Astrocyte (in vitro differentiated cells and primary cell): Measurements from ENCODE around the gene TMC2. TPM values are rescaled to one million over a fixed set of nuclear protein-coding genes. Genes with fewer than 3 reads are reported as not detected.

ENCODE experiments used
- DNase-seq: peaks from one replicate; pipeline ENCODE4 v3.0.0-alpha.2; 2010; ENCODE audit warnings: low read depth
- FAIRE-seq: peaks from 2 replicates; lab custom pipeline; 2011; peaks lifted over from hg19 to GRCh38; lab: Jason Lieb, UNC
- H2AFZ ChIP-seq: 2 replicates; pipeline ENCODE4 v1.6.0; 2012; ENCODE audit warnings: low read depth, low read length, inconsistent platforms
- H3K27ac ChIP-seq: 2 replicates; pipeline ENCODE4 v1.5.1; 2011; ENCODE audit warnings: low read depth, low read length, inconsistent platforms
- H3K27me3 ChIP-seq: 2 replicates; pipeline ENCODE4 v1.6.0; 2011; ENCODE audit warnings: low read length, inconsistent platforms; ENCODE audit not compliant: insufficient read depth
- H3K36me3 ChIP-seq: 2 replicates; pipeline ENCODE4 v1.5.1; 2011; ENCODE audit warnings: low read length, inconsistent platforms; ENCODE audit not compliant: insufficient read depth
- H3K4me1 ChIP-seq: 2 replicates; pipeline ENCODE4 v1.5.1; 2011; ENCODE audit warnings: low read length, inconsistent platforms; ENCODE audit not compliant: insufficient read depth
- H3K4me2 ChIP-seq: 2 replicates; pipeline ENCODE4 v1.6.0; 2012; ENCODE audit warnings: low read length, inconsistent platforms
- H3K4me3 ChIP-seq: 2 replicates; pipeline ENCODE4 v1.5.1; 2011; ENCODE audit warnings: low read depth, mild to moderate bottlenecking, low read length, inconsistent platforms; ENCODE audit not compliant: insufficient read depth
- H3K79me2 ChIP-seq: 2 replicates; pipeline ENCODE4 v1.6.0; 2012; ENCODE audit warnings: mild to moderate bottlenecking, low read length, inconsistent platforms; ENCODE audit not compliant: insufficient read depth
- H3K9ac ChIP-seq: 2 replicates; pipeline ENCODE4 v1.6.0; 2012; ENCODE audit warnings: mild to moderate bottlenecking, low read length, inconsistent platforms
- H3K9me3 ChIP-seq: 2 replicates; pipeline ENCODE4 v1.5.1; 2012; ENCODE audit warnings: low read depth, mild to moderate bottlenecking, low read length, inconsistent platforms; ENCODE audit not compliant: insufficient read depth
- H4K20me1 ChIP-seq: 2 replicates; pipeline ENCODE4 v1.6.0; 2012; ENCODE audit warnings: low read length, inconsistent platforms; ENCODE audit not compliant: insufficient read depth
- H3K27ac Mint-ChIP-seq: one replicate; pipeline ENCODE4 v1.8.0; 2021; ENCODE audit warnings: mild to moderate bottlenecking, mixed read lengths; ENCODE audit not compliant: unreplicated experiment
- H3K27me3 Mint-ChIP-seq: one replicate; pipeline ENCODE4 v1.8.0; 2021; ENCODE audit warnings: low read depth, mixed read lengths; ENCODE audit not compliant: unreplicated experiment
- H3K36me3 Mint-ChIP-seq: one replicate; pipeline ENCODE4 v1.8.0; 2021; ENCODE audit warnings: low read depth, mixed read lengths; ENCODE audit not compliant: unreplicated experiment
- H3K4me1 Mint-ChIP-seq: one replicate; pipeline ENCODE4 v1.8.0; 2021; ENCODE audit warnings: low read depth, mixed read lengths; ENCODE audit not compliant: unreplicated experiment
- H3K4me3 Mint-ChIP-seq: one replicate; pipeline ENCODE4 v1.8.0; 2021; ENCODE audit warnings: mild to moderate bottlenecking, moderate library complexity, mixed read lengths; ENCODE audit not compliant: unreplicated experiment
- H3K9me3 Mint-ChIP-seq: one replicate; pipeline ENCODE4 v1.8.0; 2021; ENCODE audit warnings: mild to moderate bottlenecking, mixed read lengths; ENCODE audit not compliant: unreplicated experiment
- CTCF ChIP-seq: IDR thresholded peaks from 2 replicates; pipeline ENCODE4 v1.5.1; 2011; ENCODE audit warnings: low read depth, mild to moderate bottlenecking, inconsistent platforms, low read length, moderate library complexity; ENCODE audit not compliant: insufficient read depth
- EZH2 ChIP-seq: IDR thresholded peaks from 2 replicates; pipeline ENCODE4 v1.6.1; 2012; ENCODE audit warnings: mild to moderate bottlenecking, low read length, inconsistent platforms; ENCODE audit not compliant: insufficient read depth
- total RNA-seq: library from RNA; stranded (reverse); gene quantifications from 2 replicates; pipeline ENCODE4 v1.2.1, GENCODE V29; 2021

Gene TMC2
- total RNA-seq, 1 donor from 2014 or later: not detected

GRCh38 chr20:2578475-2579192 is 42.3 kb downstream of the TMC2 start:
- H3K4me1 Mint-ChIP-seq: no peaks in the 10 kb centered on the region
- H3K9me3 ChIP-seq: no peaks in the 10 kb centered on the region
- H3K9ac ChIP-seq: no peak overlapping the region
- H3K4me3 ChIP-seq: no peak overlapping the region
- no peaks in the 10 kb centered on the region for H3K36me3 ChIP-seq
- H3K9me3 Mint-ChIP-seq: peaks cover 2% of the 10 kb centered on the region
- FAIRE-seq (no peak), DNase-seq (no peak)
- no peak overlapping the region for H3K4me2 ChIP-seq
- H3K27ac Mint-ChIP-seq: no peak overlapping the region
- H3K27ac ChIP-seq: no peak overlapping the region
- no peaks in the 10 kb centered on the region for H4K20me1 ChIP-seq
- H3K4me1 ChIP-seq: no peaks in the 10 kb centered on the region
- peaks cover 11% of the 10 kb centered on the region for H3K27me3 ChIP-seq
- no peaks in the 10 kb centered on the region for H3K79me2 ChIP-seq
- peaks cover 11% of the 10 kb centered on the region for H3K27me3 Mint-ChIP-seq
- H2AFZ ChIP-seq: no peak overlapping the region
- no peak overlapping the region for H3K4me3 Mint-ChIP-seq
- H3K36me3 Mint-ChIP-seq: no peaks in the 10 kb centered on the region
- TF ChIP-seq EZH2 (no peak), CTCF (no peak)

- Histone ChIP-seq H3K27ac (peak overlapping the region; percentile 7), H3K36me3 (no peaks in the 10 kb centered on the region), H3K9ac (no peak overlapping the region), H4K20me1 (no peaks in the 10 kb centered on the region), H3K4me3 (no peak overlapping the region), H3K4me1 (peaks cover 7% of the 10 kb centered on the region), H3K79me2 (no peaks in the 10 kb centered on the region), H3K27me3 (peaks cover 7% of the 10 kb centered on the region), H2AFZ (no peak overlapping the region), H3K4me2 (no peak overlapping the region), H3K9me3 (no peaks in the 10 kb centered on the region)
- peaks cover 2% of the 10 kb centered on the region for H3K9me3 Mint-ChIP-seq
- no peak for FAIRE-seq
- no peak overlapping the region for H3K27ac Mint-ChIP-seq
- H3K27me3 Mint-ChIP-seq: peaks cover 12% of the 10 kb centered on the region
- TF ChIP-seq CTCF (no peak), EZH2 (no peak)
- H3K4me1 Mint-ChIP-seq: no peaks in the 10 kb centered on the region
- no peak overlapping the region for H3K4me3 Mint-ChIP-seq
- DNase-seq: peak; percentile 46
- no peaks in the 10 kb centered on the region for H3K36me3 Mint-ChIP-seq
Observed at GRCh38 chr20:2585811-2586210, 49.4 kb downstream of the TMC2 start.

GRCh38 chr20:2593756-2594155 is 57.4 kb downstream of the TMC2 start:
- no peak for DNase-seq
- Histone ChIP-seq H3K79me2 (no peaks in the 10 kb centered on the region), H3K9me3 (no peaks in the 10 kb centered on the region), H3K4me3 (no peak overlapping the region), H4K20me1 (no peaks in the 10 kb centered on the region), H3K27ac (no peak overlapping the region), H3K9ac (no peak overlapping the region), H3K4me2 (no peak overlapping the region), H2AFZ (no peak overlapping the region), H3K36me3 (no peaks in the 10 kb centered on the region), H3K27me3 (peaks cover 9% of the 10 kb centered on the region), H3K4me1 (no peaks in the 10 kb centered on the region)
- H3K27me3 Mint-ChIP-seq: peaks cover 12% of the 10 kb centered on the region
- H3K27ac Mint-ChIP-seq: no peak overlapping the region
- FAIRE-seq: no peak
- H3K36me3 Mint-ChIP-seq: no peaks in the 10 kb centered on the region
- H3K4me3 Mint-ChIP-seq: no peak overlapping the region
- TF ChIP-seq CTCF (no peak), EZH2 (no peak)
- no peaks in the 10 kb centered on the region for H3K4me1 Mint-ChIP-seq
- no peaks in the 10 kb centered on the region for H3K9me3 Mint-ChIP-seq
